ENCODE measurements around the gene CARD6. TPM values are rescaled to one million over a fixed set of nuclear protein-coding genes. Genes with fewer than 3 reads are reported as not detected.
"Not testable (repeated sequence)": the region's sequence is repeated elsewhere in the genome, so short reads cannot be mapped to it uniquely, and the experiment has no call there.

The CARD6 gene
- total RNA-seq, 1 experiment from 2014 or later: 0.49 TPM

DNA sequence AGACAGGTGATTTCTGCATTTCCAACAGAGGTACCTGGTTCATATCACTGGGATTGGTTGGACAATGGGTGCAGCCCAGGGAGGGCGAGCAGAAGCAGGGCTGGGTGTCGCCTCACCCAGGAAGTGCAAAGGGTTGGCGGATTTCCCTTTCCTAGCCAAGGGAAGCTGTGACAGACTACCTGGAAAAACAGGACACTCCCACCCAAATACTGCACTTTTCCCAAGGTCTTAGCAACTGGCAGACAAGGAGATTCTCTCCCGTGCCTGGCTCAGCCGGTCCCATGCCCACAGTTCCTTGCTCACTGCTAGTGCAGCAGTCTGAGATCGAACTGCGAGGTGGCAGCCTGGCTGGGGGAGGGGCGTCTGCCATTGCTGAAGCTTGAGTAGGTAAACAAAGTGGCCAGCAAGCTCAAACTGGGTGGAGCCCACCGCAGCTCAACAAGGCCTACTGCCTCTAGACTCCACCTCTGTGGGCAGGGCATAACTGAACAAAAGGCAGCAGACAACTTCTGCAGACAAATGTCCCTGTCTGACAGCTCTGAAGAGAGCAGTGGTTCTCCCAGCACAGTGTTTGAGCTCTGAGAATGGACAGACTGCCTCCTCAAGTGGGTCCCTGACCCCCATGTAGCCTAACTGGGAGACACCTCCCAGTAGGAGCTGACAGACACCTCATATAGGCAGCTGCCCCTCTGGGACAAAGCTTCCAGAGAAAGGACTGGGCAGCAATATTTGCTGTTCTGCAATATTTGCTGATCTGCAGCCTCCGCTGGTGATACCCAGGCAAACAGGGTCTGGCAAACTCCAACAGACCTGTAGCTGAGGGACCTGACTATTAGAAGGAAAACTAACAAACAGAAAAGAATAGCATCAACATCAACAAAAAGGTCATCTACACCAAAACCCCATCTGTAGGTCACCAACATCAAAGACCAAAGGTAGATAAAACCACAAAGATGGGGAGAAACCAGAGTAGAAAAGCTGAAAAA is 54.6 kb downstream of the CARD6 start:
- in situ Hi-C loops (cut with HindIII; ENCODE audit: low pct_unique_long_range_greater_than_20kb, low sequenced_read_pairs); H3K4me1 ChIP-seq (ENCODE audit: control insufficient read depth, insufficient read depth, low read length); POLR2A ChIA-PET; H3K27ac ChIP-seq (ENCODE audit: low read length); H3K4me3 ChIP-seq (ENCODE audit: low read depth in 2 of 2, low read length in 2 of 2); H3K36me3 ChIP-seq (ENCODE audit: control insufficient read depth, insufficient read depth, low read length); intact Hi-C loops (cut with micrococcal nuclease; ENCODE audit: unreplicated experiment); ATAC-seq; DNase-seq (ENCODE audit: low read depth, low spot score); CTCF ChIA-PET; H3K27me3 ChIP-seq (ENCODE audit: control insufficient read depth, insufficient read depth, low read length); H3K9me3 ChIP-seq (ENCODE audit: control insufficient read depth, insufficient read depth, low read depth, low read length); BruUV-seq (replicated peaks): not testable (repeated sequence)

DNA sequence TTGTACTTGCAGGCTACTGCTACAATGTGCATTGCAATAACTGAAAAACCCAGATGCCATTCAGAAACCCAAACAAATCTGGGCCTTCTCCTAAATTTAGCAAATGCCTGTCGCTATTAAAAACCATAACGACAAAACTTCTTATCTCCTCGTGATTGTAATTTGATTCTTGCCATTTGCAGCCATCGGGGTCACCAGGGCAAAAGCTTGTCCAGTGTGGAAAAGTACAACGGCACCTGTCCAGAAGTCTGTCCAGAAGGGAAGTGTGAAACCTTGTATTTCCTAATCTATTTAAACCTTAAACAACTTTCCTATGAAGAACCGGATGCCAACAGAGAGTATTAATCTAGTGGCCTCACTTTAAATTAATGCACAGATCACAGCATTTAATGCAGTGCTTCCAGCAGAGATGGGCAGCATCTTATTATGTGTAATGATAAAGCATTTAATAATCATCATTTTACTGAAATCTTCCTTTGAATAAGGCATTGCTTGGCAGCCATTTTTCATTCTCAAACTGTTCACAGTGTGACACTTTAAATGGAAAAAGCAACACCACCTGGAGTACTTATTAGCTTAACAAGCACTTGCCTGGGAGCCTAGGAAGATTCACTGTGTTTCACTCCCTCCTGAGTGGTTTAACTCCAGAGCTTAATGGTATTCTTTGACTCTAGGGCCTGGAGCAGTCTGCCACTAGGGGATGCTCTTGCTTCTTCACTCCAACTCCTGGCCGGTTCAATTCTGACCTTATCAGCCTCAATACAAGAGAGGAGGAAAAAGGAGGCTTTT is 63.2 kb downstream of the CARD6 start:
- in situ Hi-C loops (cut with HindIII; ENCODE audit: low pct_unique_long_range_greater_than_20kb, low sequenced_read_pairs): no loop called here
- H3K27ac ChIP-seq (ENCODE audit: low read length): no peak overlapping the region

DNA sequence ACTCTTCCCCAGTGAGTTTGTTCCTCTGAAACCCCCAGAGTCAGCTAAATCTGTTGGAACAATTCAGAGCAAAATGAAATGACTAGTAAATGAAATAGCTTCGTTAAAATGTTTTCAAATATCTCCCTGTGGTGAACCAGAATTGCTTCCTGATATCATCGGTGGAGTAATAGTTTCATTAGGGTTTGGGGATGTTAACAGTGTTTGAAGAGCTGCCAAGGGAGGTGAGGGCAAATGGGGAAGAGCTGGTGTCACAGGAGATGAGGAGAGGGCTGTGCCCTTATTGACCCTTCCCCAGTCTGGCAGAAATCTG is 63.8 kb downstream of the CARD6 start:
- BruUV-seq (replicated peaks): no TSS peak
- POLR2A ChIA-PET: no interaction called here
- in situ Hi-C loops (cut with HindIII; ENCODE audit: low pct_unique_long_range_greater_than_20kb, low sequenced_read_pairs): no loop called here

More for the DNA sequence above, 63.2 kb downstream of the CARD6 start:
- Histone ChIP-seq H3K36me3 (ENCODE audit: control insufficient read depth, insufficient read depth, low read length) (no peaks in the 10 kb centered on the region), H3K4me3 (ENCODE audit: low read depth in 2 of 2, low read length in 2 of 2) (no peak overlapping the region), H3K27me3 (ENCODE audit: control insufficient read depth, insufficient read depth, low read length) (no peaks in the 10 kb centered on the region), H3K9me3 (ENCODE audit: control insufficient read depth, insufficient read depth, low read depth, low read length) (no peaks in the 10 kb centered on the region), H3K4me1 (ENCODE audit: control insufficient read depth, insufficient read depth, low read length) (no peaks in the 10 kb centered on the region)
- ATAC-seq: peak; percentile 99
- POLR2A ChIA-PET: no interaction called here
- intact Hi-C loops (cut with micrococcal nuclease; ENCODE audit: unreplicated experiment): loop anchor here (5.0 to 10.0 kb wide), 4 partner anchors 440 to 938 kb away; no protein-coding TSS in a partner anchor
- no peak for TF ChIP-seq TCF7L2 (IDR thresholded peaks at IDR 0.05; ENCODE audit: low read depth, low read length)
- TF ChIP-seq, protein P1, sequence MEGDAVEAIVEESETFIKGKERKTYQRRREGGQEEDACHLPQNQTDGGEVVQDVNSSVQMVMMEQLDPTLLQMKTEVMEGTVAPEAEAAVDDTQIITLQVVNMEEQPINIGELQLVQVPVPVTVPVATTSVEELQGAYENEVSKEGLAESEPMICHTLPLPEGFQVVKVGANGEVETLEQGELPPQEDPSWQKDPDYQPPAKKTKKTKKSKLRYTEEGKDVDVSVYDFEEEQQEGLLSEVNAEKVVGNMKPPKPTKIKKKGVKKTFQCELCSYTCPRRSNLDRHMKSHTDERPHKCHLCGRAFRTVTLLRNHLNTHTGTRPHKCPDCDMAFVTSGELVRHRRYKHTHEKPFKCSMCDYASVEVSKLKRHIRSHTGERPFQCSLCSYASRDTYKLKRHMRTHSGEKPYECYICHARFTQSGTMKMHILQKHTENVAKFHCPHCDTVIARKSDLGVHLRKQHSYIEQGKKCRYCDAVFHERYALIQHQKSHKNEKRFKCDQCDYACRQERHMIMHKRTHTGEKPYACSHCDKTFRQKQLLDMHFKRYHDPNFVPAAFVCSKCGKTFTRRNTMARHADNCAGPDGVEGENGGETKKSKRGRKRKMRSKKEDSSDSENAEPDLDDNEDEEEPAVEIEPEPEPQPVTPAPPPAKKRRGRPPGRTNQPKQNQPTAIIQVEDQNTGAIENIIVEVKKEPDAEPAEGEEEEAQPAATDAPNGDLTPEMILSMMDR (IDR thresholded peaks at IDR 0.05): peak; percentile 99
- peak; percentile 75 for DNase-seq (ENCODE audit: low read depth, low spot score)
- no TSS peak for BruUV-seq (replicated peaks)
- CTCF ChIA-PET: interaction anchor here (0.6 to 1.2 kb wide), 4 partner anchors 366 to 1168 kb away, joined by 3 to 5 read pairs (median 4); no protein-coding TSS in a partner anchor

More for the DNA sequence above, 63.8 kb downstream of the CARD6 start:
- Histone ChIP-seq H3K9me3 (ENCODE audit: control insufficient read depth, insufficient read depth, low read depth, low read length) (no peaks in the 10 kb centered on the region), H3K4me1 (ENCODE audit: control insufficient read depth, insufficient read depth, low read length) (no peaks in the 10 kb centered on the region), H3K4me3 (ENCODE audit: low read depth in 2 of 2, low read length in 2 of 2) (no peak overlapping the region), H3K36me3 (ENCODE audit: control insufficient read depth, insufficient read depth, low read length) (no peaks in the 10 kb centered on the region), H3K27me3 (ENCODE audit: control insufficient read depth, insufficient read depth, low read length) (no peaks in the 10 kb centered on the region), H3K27ac (ENCODE audit: low read length) (no peak overlapping the region)
- intact Hi-C loops (cut with micrococcal nuclease; ENCODE audit: unreplicated experiment): loop anchor here (5.0 to 10.0 kb wide), 4 partner anchors 440 to 937 kb away; no protein-coding TSS in a partner anchor
- DNase-seq (ENCODE audit: low read depth, low spot score) (no peak), ATAC-seq (peak; percentile 26; the same call in 1 of the 2 replicates)
- CTCF ChIA-PET: interaction anchor here (0.6 to 1.2 kb wide), 4 partner anchors 365 to 1169 kb away, joined by 3 to 5 read pairs (median 4); no protein-coding TSS in a partner anchor
- TF ChIP-seq TCF7L2 (IDR thresholded peaks at IDR 0.05; ENCODE audit: low read depth, low read length) (no peak), SIN3A (IDR thresholded peaks at IDR 0.05; ENCODE audit: borderline replicate concordance, insufficient read depth, low read depth, low read length) (no peak), POLR2AphosphoS5 (IDR thresholded peaks at IDR 0.05; ENCODE audit: low read depth, low read length) (no peak)
- TF ChIP-seq, protein P1 (IDR thresholded peaks at IDR 0.05): no peak; the same call in 1 of the 2 replicates
- TF ChIP-seq, protein P2, sequence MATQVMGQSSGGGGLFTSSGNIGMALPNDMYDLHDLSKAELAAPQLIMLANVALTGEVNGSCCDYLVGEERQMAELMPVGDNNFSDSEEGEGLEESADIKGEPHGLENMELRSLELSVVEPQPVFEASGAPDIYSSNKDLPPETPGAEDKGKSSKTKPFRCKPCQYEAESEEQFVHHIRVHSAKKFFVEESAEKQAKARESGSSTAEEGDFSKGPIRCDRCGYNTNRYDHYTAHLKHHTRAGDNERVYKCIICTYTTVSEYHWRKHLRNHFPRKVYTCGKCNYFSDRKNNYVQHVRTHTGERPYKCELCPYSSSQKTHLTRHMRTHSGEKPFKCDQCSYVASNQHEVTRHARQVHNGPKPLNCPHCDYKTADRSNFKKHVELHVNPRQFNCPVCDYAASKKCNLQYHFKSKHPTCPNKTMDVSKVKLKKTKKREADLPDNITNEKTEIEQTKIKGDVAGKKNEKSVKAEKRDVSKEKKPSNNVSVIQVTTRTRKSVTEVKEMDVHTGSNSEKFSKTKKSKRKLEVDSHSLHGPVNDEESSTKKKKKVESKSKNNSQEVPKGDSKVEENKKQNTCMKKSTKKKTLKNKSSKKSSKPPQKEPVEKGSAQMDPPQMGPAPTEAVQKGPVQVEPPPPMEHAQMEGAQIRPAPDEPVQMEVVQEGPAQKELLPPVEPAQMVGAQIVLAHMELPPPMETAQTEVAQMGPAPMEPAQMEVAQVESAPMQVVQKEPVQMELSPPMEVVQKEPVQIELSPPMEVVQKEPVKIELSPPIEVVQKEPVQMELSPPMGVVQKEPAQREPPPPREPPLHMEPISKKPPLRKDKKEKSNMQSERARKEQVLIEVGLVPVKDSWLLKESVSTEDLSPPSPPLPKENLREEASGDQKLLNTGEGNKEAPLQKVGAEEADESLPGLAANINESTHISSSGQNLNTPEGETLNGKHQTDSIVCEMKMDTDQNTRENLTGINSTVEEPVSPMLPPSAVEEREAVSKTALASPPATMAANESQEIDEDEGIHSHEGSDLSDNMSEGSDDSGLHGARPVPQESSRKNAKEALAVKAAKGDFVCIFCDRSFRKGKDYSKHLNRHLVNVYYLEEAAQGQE (IDR thresholded peaks at IDR 0.05; ENCODE audit: insufficient read depth in 1 of 2, low read depth in 2 of 2, low read length in 1 of 2): no peak

Measured in Panc1 (cell line).